ENCODE measurements around the gene OR52E1. TPM values are rescaled to one million over a fixed set of nuclear protein-coding genes. Genes with fewer than 3 reads are reported as not detected.

Gene OR52E1
- total RNA-seq: not detected in 2 replicates
- long read RNA-seq: 0 reads

DNA sequence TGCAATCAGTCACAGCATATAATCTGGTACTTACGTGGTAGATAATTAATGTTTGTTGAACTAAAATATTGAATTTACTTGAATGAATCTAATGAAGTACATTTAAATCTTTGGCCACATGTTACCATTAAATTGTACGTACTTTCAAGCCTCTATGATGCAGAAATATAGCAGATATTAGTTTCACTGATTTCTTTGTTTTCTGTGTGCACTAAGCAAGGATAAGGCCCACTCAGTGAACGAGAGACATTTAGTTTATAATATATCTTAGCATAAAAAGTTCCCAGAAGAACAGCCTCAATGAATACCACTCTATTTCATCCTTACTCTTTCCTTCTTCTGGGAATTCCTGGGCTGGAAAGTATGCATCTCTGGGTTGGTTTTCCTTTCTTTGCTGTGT is at the start of gene OR52E1:
TSS of gene OR52E1 (plus strand) at position 301 of the 400 bp plus-strand sequence.
- Mint-ChIP-seq H3K4me3 (ENCODE audit: unreplicated experiment) (no peak within 1 kb of the TSS), H3K36me3 (ENCODE audit: unreplicated experiment) (no peaks in the 10 kb centered on the region), H3K9me3 (ENCODE audit: unreplicated experiment) (no peaks in the 10 kb centered on the region), H3K27ac (ENCODE audit: unreplicated experiment) (no peak within 1 kb of the TSS), H3K27me3 (ENCODE audit: unreplicated experiment) (no peaks in the 10 kb centered on the region), H3K4me1 (ENCODE audit: unreplicated experiment) (no peaks in the 10 kb centered on the region)
- TF ChIP-seq CTCF (IDR thresholded peaks at IDR 0.05): no peak
- DNase-seq (ENCODE audit: extremely low spot score, unreplicated experiment): no peak

DNA sequence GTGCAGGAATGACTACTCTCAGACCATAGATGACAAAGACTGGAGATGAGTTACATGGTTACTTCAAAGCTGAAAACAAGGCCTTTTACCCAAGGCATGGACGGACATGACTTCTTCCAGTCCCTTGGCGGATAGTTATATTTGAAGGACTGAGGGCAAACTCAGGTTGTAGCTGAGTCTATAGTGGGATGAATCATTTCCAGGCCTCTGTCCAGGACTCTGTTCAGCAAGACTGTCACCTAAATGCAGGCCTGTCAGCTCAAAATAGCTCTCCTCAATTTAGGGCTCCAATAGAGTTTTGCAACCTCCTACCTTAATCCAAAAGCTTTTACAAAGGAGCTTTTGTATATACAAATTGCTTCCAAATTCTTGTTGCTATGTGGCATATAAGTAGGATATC is 47.4 kb upstream of the OR52E1 start:
- Mint-ChIP-seq H3K4me3 (ENCODE audit: unreplicated experiment) (no peak overlapping the region), H3K4me1 (ENCODE audit: unreplicated experiment) (no peaks in the 10 kb centered on the region)
- TF ChIP-seq CTCF (IDR thresholded peaks at IDR 0.05): no peak

GRCh38 chr11:5036669-5037068 is 32.7 kb upstream of the OR52E1 start:
- Mint-ChIP-seq H3K36me3 (ENCODE audit: unreplicated experiment) (no peaks in the 10 kb centered on the region), H3K27ac (ENCODE audit: unreplicated experiment) (no peak overlapping the region), H3K4me1 (ENCODE audit: unreplicated experiment) (no peaks in the 10 kb centered on the region), H3K9me3 (ENCODE audit: unreplicated experiment) (no peaks in the 10 kb centered on the region), H3K4me3 (ENCODE audit: unreplicated experiment) (no peak overlapping the region), H3K27me3 (ENCODE audit: unreplicated experiment) (no peaks in the 10 kb centered on the region)
- no peak for DNase-seq (ENCODE audit: extremely low spot score, unreplicated experiment)
- no peak for TF ChIP-seq CTCF (IDR thresholded peaks at IDR 0.05)

More for the DNA sequence above, 47.4 kb upstream of the OR52E1 start:
- Mint-ChIP-seq H3K9me3 (ENCODE audit: unreplicated experiment) (peaks cover 26% of the 10 kb centered on the region), H3K27me3 (ENCODE audit: unreplicated experiment) (no peaks in the 10 kb centered on the region), H3K36me3 (ENCODE audit: unreplicated experiment) (no peaks in the 10 kb centered on the region), H3K27ac (ENCODE audit: unreplicated experiment) (no peak overlapping the region)
- DNase-seq (ENCODE audit: extremely low spot score, unreplicated experiment): no peak

GRCh38 chr11:5037926-5038325 is 31.4 kb upstream of the OR52E1 start:
- Mint-ChIP-seq H3K4me3 (ENCODE audit: unreplicated experiment) (no peak overlapping the region), H3K4me1 (ENCODE audit: unreplicated experiment) (no peaks in the 10 kb centered on the region), H3K36me3 (ENCODE audit: unreplicated experiment) (no peaks in the 10 kb centered on the region), H3K9me3 (ENCODE audit: unreplicated experiment) (no peaks in the 10 kb centered on the region), H3K27me3 (ENCODE audit: unreplicated experiment) (no peaks in the 10 kb centered on the region), H3K27ac (ENCODE audit: unreplicated experiment) (no peak overlapping the region)
- DNase-seq (ENCODE audit: extremely low spot score, unreplicated experiment): no peak
- TF ChIP-seq CTCF (IDR thresholded peaks at IDR 0.05): no peak

GRCh38 chr11:5038341-5038740 is 31.0 kb upstream of the OR52E1 start:
- Mint-ChIP-seq H3K4me1 (ENCODE audit: unreplicated experiment) (no peaks in the 10 kb centered on the region), H3K36me3 (ENCODE audit: unreplicated experiment) (no peaks in the 10 kb centered on the region), H3K9me3 (ENCODE audit: unreplicated experiment) (no peaks in the 10 kb centered on the region), H3K4me3 (ENCODE audit: unreplicated experiment) (no peak overlapping the region), H3K27me3 (ENCODE audit: unreplicated experiment) (no peaks in the 10 kb centered on the region), H3K27ac (ENCODE audit: unreplicated experiment) (no peak overlapping the region)
- no peak for DNase-seq (ENCODE audit: extremely low spot score, unreplicated experiment)
- no peak for TF ChIP-seq CTCF (IDR thresholded peaks at IDR 0.05)

Measured in osteocyte (in vitro differentiated cells).